Measurements from ENCODE around the gene SOCS3.

The SOCS3 gene

GRCh38 chr17:78367193-78367592 is 7.3 kb upstream of the SOCS3 start:
- DNase-seq (ENCODE audit: low spot score) = no peak

- no peak for DNase-seq (ENCODE audit: low spot score)
These were observed 6.4 kb upstream of the SOCS3 start for GRCh38 chr17:78366109-78366848.

DNA sequence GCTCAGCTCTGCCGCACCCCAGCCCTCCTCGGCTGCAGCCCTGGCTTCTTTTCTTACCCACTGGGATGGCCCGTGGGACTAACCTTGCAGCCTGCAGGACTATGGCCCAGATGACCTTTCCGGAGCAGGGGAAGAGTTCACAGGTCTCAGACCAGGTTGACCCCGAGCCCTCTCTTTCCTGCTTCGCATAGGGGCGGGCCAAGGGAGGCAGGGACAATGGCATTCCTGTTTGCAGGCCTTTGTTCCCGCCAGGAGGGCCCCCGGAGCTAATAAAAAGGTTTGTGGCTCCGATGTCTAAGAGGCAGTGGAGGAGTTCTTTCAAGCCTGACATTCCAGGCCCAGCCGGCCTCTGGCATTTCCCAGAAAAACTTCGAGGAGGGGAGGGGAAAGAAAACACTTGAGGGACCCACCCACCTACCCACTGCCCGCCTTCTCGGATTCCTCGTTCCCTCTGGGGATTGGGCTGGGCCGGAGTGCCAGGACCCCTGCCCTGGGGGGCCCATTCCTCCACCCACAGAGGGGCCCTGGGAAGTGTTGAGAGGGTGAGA is 5.8 kb upstream of the SOCS3 start:
- DNase-seq (ENCODE audit: low spot score) = peak; percentile 53

DNA sequence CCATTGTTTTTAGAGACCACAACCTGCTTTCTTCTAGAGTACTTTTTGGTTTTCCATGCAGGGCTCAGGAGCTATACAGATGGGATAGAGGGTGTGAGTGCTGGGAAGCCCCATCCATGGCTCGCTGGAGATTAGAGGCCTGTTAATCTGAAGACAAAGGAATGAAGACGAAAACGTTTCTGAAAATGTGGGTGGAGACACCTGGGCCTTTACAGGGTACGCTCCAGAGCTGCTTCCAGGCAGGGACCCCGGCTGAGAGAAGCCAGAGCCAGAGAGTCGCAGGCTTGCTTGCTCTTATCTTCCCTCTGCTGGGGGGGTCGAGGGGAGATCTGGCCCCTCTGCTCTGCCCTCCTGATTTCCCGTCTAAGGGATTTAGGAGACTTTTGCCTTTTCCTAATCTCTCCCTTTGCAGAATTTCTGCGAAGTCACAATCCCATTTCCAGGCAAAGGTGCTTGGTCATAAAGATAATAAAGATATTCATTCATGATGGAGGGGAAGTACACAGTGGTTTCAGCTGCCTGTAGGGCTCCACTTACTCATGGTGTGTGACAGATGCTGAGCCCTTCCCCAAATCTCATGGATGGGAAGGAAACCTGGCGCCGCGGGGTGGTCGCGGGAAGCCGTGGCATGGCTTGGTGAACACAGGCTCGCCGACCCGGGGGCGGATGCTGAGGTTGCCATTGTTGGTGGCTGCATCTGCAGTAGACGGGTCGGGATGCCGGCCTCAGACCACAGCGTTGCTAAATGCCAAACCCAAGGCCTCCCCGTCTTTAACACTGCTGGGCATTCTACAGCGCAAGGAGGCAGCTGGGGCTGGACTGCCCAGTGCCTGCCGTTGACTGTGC is 4.8 kb upstream of the SOCS3 start:
- no peak for DNase-seq (ENCODE audit: low spot score)

DNA sequence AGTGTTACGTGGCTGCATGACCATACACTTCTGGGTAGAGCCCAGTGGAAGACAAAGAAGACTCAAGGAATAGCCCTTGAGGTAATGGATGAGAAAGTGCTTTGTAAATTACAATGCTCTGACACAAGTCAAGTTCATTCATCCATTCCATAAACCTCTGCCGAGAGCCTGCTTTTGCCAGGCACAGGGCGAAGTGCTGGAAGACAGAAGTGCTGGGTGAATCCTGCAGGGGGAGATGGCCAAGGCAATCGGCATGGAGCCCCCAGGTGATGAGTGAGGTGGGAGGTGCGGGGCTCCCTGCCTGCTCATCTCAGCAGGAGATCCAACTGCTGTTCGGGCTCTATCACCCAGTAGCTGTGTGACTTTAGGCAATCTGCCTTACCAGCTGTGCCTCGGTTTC is 2.8 kb upstream of the SOCS3 start:
- no peak for DNase-seq (ENCODE audit: low spot score)

GRCh38 chr17:78362232-78362631 is 2.4 kb upstream of the SOCS3 start:
- DNase-seq (ENCODE audit: low spot score) = no peak

GRCh38 chr17:78361225-78361701 is 1.4 kb upstream of the SOCS3 start:
- DNase-seq (ENCODE audit: low spot score) = no peak

DNA sequence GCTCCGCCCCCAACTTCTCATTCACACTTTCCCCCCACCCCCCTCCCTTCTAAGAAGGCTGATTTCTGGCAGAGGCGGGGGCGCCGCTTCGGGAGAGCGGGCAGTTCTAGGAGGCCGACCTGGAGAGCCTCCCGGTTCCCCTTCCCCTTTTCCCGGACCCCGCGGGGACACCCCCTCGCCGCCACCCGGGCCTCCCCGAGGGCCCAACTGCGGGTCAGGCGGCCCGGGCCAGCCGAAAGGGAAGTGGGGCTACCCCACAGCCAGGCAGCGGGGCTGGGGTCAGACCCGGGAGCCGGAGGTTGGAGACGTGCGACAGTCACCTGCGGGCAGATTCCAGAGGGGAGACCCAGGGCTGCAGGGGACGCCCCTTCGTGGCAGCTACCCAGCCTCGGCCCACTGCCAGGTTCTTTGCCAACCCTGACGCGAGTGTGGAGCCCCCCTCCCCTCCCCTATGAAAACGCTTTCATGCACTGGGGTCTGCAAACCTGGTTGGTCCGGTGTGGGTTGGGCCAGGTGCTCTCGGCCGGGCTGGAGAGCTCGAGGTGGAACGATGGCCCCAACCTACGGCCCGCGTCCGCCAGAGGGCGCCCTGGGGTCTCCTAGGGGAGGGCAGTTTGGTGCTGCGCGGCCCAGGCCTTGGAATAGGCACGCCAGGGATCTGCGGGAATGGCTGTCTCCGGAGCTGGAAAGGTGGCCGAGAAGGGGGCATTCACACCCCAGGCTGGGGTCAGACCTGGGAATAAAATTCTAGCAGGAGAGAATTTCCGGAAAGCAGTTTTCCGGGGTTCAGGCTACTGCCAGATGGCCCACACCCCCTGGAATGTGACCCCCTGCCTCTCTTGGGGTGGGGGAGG is 721 bp upstream of the SOCS3 start:
- peak; percentile 96 for DNase-seq (ENCODE audit: low spot score)

DNA sequence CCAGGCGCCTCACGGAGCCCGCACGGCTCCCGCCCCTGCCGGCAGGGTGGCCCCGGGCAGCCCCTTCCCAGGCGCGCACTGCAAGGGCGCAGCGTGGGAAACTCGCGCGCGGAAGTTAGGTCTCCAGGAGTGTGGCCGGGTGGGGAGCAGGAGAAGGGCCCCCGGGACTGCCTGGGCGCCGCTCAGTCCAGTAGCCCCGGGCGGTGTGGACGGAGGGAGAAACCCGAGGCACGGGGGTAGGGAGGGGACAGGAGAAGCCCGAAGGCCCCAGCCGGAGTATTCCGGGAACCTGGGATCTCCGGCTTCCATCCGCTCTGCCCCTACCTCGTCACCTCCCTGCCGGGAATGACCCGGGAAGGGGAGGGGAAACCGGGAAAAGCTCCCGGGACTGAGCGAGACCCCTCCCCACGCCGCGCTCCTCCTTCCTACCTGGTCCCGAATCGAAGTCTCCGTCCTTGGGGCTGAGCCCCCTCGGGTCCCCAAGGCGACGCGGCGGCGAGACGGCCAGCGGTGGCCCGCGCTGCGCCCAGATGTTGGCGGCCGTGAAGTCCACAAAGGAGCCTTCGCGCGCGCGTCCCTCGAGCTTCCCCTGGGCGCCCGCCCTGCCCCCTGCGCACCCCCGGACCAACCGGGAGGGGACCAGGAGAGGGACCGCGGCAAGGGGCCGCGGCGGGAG is 418 bp downstream of the SOCS3 start:
- peak; percentile 75 for DNase-seq (ENCODE audit: low spot score)

- no peak for DNase-seq (ENCODE audit: low spot score)
These were observed 1.1 kb downstream of the SOCS3 start for GRCh38 chr17:78358538-78359320.

GRCh38 chr17:78357672-78358537 is 2.0 kb downstream of the SOCS3 start:
- DNase-seq (ENCODE audit: low spot score) = no peak

- DNase-seq (ENCODE audit: low spot score) = peak; percentile 71
These were observed 2.7 kb downstream of the SOCS3 start for GRCh38 chr17:78357177-78357586.

DNA sequence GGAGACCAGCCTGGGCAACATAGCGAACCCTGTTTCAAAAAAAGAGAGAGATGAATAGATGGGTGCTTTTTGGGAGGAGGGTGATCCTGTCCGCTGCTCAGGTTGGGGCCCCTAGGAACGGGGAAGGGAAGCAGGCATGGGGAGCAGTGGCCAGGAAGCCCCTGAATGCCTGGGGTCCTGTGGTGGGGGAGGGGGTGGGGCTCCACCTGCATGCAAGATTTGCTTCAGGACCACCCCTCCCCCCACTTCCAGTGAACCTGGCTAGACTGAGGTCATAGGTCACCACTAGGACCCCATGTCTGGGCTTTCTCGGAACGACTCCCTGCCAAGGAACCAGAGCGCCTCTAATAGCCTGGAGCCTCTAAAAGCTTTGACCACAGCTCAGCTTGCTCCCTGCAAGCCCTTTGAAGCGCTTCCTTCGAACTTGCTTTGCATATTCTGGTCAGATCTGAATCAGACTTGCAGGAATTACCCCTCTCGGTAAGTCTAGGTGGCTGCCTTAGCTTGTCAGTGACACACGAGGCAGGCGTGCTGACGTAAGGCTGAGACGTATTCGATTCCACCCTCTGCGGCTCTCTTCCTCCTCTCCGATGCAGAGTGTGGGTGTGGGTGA is 3.7 kb downstream of the SOCS3 start:
- DNase-seq (ENCODE audit: low spot score) = no peak

GRCh38 chr17:78355701-78356100 is 4.2 kb downstream of the SOCS3 start:
- no peak for DNase-seq (ENCODE audit: low spot score)

GRCh38 chr17:78355045-78355641 is 4.7 kb downstream of the SOCS3 start:
- no peak for DNase-seq (ENCODE audit: low spot score)

GRCh38 chr17:78353834-78354233 is 6.0 kb downstream of the SOCS3 start:
- DNase-seq (ENCODE audit: low spot score) = no peak

- peak; percentile 81 for DNase-seq (ENCODE audit: low spot score)
These were observed 8.3 kb downstream of the SOCS3 start for GRCh38 chr17:78351449-78352006.

- DNase-seq (ENCODE audit: low spot score) = no peak
These were observed 9.8 kb downstream of the SOCS3 start for GRCh38 chr17:78349891-78350642.
